Lower leg skin (tissue), 3 donors: ENCODE measurements around the gene UGP2.

ENCODE experiments used
- POLR2A ChIP-seq, 2 donors: fragments of 450-650 bp; IDR thresholded peaks; one replicate each; pipeline ENCODE4 v1.6.1; 2016 to 2017; ENCODE audit warnings: antibody characterized with exemption in 2 of 2, mild to moderate bottlenecking in 1 of 2, moderate library complexity in 1 of 2
- TF ChIP-seq, protein P1 (sequence below), 3 donors: fragments of 450-650 bp; IDR thresholded peaks; one replicate each; pipeline ENCODE4 v1.5.1; 2016; ENCODE audit warnings: antibody characterized with exemption in 3 of 3, mild to moderate bottlenecking in 3 of 3, moderate library complexity in 2 of 3

DNA sequence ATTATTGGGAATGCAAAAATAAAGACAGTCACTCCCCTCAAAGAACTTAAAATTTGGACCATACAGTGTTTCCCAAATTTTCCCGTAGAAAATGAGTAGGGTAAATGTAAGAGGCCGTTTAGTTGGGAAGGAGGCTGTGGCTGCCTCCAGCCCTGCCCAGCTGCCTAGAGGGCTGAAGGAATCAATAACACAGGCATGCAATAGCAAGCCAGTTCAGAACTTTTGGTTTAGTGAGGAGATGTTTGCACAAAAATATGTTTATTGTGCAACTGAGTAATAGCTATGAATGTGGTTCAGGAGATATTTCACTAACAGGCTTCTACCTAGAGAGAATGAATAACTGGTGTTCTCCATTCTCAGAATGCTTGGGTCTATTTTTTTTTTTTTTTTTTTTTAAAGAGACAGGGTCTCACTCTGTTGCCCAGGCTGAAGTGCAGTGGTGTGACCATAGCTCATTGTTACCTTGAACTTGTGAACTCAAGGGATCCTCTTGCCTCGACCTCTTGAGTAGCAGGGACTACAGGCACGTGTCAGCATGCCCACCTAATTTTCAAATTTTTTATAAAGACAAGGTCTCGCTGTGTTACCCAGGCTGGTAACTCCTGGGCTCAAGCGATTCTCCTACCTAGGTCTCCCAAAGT lies 23.6 kb downstream of the UGP2 start:
- TF ChIP-seq, protein P1, sequence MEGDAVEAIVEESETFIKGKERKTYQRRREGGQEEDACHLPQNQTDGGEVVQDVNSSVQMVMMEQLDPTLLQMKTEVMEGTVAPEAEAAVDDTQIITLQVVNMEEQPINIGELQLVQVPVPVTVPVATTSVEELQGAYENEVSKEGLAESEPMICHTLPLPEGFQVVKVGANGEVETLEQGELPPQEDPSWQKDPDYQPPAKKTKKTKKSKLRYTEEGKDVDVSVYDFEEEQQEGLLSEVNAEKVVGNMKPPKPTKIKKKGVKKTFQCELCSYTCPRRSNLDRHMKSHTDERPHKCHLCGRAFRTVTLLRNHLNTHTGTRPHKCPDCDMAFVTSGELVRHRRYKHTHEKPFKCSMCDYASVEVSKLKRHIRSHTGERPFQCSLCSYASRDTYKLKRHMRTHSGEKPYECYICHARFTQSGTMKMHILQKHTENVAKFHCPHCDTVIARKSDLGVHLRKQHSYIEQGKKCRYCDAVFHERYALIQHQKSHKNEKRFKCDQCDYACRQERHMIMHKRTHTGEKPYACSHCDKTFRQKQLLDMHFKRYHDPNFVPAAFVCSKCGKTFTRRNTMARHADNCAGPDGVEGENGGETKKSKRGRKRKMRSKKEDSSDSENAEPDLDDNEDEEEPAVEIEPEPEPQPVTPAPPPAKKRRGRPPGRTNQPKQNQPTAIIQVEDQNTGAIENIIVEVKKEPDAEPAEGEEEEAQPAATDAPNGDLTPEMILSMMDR (IDR thresholded peaks at IDR 0.05), result no peak
- TF ChIP-seq POLR2A (IDR thresholded peaks at IDR 0.05), result no peak
